A673 (cell line): ENCODE results near the gene SLIT3. TPM values are rescaled to one million over a fixed set of nuclear protein-coding genes. Genes with fewer than 3 reads are reported as not detected.

ENCODE experiments used
- BruUV-seq: library from RNA; stranded (reverse); fragments of 400-500 nt; replicated peaks from 2 replicates; lab custom pipeline; 2021; lab: Mats Ljungman, UMichigan
- CTCF ChIA-PET: fragments of 300-600 bp; sonication (Branson Sonifier 250); formaldehyde crosslinking; loops from one replicate; lab custom pipeline; 2022; ENCODE audit warnings: antibody characterized with exemption; lab: Charles Lee
- POLR2A ChIA-PET: fragments of 300-600 bp; sonication (Branson Sonifier 250); formaldehyde crosslinking; loops from one replicate; lab custom pipeline; 2022; ENCODE audit warnings: antibody characterized with exemption; ENCODE audit not compliant: low non-redundant PET; lab: Charles Lee
- DNase-seq: peaks from one replicate; pipeline ENCODE4 v3.0.0-alpha.2; 2015; ENCODE audit warnings: low spot score
- H3K27ac ChIP-seq: fragments of 200-600 bp; sonication (generic); 2 replicates; pipeline ENCODE4 v1.5.1; 2016; ENCODE audit warnings: mixed run types, low read depth, mild to moderate bottlenecking, mixed read lengths, antibody characterized with exemption, low read length; ENCODE audit not compliant: poor library complexity, severe bottlenecking
- H3K27me3 ChIP-seq: fragments of 200-600 bp; sonication (generic); replicated peaks from 2 replicates; pipeline ENCODE4 v1.6.1; 2017; ENCODE audit warnings: mixed run types, low read depth, mild to moderate bottlenecking, mixed read lengths, antibody characterized with exemption, low read length; ENCODE audit not compliant: insufficient read depth, poor library complexity
- H3K36me3 ChIP-seq: fragments of 200-600 bp; sonication (generic); 2 replicates; pipeline ENCODE4 v1.6.1; 2016; ENCODE audit warnings: mixed run types, mild to moderate bottlenecking, mixed read lengths, antibody characterized with exemption, low read length; ENCODE audit not compliant: insufficient read depth, poor library complexity, severe bottlenecking
- H3K4me1 ChIP-seq: fragments of 200-600 bp; sonication (generic); 2 replicates; pipeline ENCODE4 v1.6.1; 2017; ENCODE audit warnings: mixed run types, mild to moderate bottlenecking, mixed read lengths, antibody characterized with exemption, low read length; ENCODE audit not compliant: insufficient read depth, poor library complexity, severe bottlenecking
- H3K4me3 ChIP-seq: fragments of 200-600 bp; sonication (generic); 2 replicates; pipeline ENCODE4 v1.5.1; 2016; ENCODE audit warnings: low read depth, mixed run types, mild to moderate bottlenecking, mixed read lengths, low read length; ENCODE audit not compliant: poor library complexity, severe bottlenecking
- H3K9me3 ChIP-seq: fragments of 200-600 bp; sonication (generic); 2 replicates; pipeline ENCODE4 v1.6.1; 2016; ENCODE audit warnings: mixed run types, low read depth, mild to moderate bottlenecking, mixed read lengths, antibody characterized with exemption, low read length; ENCODE audit not compliant: poor library complexity, severe bottlenecking
- EZH2 ChIP-seq: fragments of 200-600 bp; sonication (generic); IDR thresholded peaks from 2 replicates; pipeline ENCODE4 v1.6.1; 2017; ENCODE audit warnings: borderline replicate concordance, low read depth, mild to moderate bottlenecking, mixed read lengths, antibody characterized with exemption, low read length; ENCODE audit not compliant: poor library complexity, severe bottlenecking
- intact Hi-C: fragments of 100-400 bp; cut with micrococcal nuclease; formaldehyde crosslinking; loops from one replicate; pipeline ENCODE4 v1.10.0; 2022; ENCODE audit not compliant: unreplicated experiment
- total RNA-seq: library from RNA; stranded (reverse); gene quantifications from 2 replicates; pipeline ENCODE4 v1.2.3, GENCODE V29; 2021
- TF ChIP-seq, protein P1 (sequence below): fragments of 300-800, 200-600 bp; sonication (generic); conservative IDR thresholded peaks from 2 replicates; pipeline ENCODE4 v1.5.1; 2017; ENCODE audit warnings: low read depth, mild to moderate bottlenecking, antibody characterized with exemption, low read length, moderate library complexity, mixed read lengths

Gene SLIT3
- total RNA-seq, 1 experiment from 2014 or later, result not detected

DNA sequence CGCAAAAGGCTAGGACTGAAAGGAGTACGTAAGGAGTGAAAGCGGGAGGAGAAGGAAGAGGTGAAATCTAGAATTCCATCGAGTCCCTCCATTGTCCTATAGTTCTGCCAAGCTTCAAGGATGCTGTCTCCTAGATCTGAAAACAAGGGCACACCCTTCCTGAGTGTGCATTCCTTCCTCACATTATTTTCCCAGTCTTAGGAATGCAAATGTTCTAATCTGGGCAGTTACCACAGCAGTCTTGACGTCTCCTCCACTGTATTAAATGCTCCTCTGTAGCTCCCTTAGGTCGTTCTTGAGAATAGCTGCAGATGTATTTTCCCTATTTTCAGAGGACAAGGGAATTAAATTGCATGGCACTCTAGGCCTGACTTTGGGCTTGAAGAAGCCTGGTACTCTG is 127.6 kb downstream of the SLIT3 start:
- Histone ChIP-seq H3K36me3 (no peaks in the 10 kb centered on the region), H3K9me3 (no peaks in the 10 kb centered on the region), H3K4me1 (no peaks in the 10 kb centered on the region), H3K27ac (no peak overlapping the region), H3K4me3 (no peak overlapping the region), H3K27me3 (no peaks in the 10 kb centered on the region)
- no peak for TF ChIP-seq EZH2
- TF ChIP-seq, protein P1, sequence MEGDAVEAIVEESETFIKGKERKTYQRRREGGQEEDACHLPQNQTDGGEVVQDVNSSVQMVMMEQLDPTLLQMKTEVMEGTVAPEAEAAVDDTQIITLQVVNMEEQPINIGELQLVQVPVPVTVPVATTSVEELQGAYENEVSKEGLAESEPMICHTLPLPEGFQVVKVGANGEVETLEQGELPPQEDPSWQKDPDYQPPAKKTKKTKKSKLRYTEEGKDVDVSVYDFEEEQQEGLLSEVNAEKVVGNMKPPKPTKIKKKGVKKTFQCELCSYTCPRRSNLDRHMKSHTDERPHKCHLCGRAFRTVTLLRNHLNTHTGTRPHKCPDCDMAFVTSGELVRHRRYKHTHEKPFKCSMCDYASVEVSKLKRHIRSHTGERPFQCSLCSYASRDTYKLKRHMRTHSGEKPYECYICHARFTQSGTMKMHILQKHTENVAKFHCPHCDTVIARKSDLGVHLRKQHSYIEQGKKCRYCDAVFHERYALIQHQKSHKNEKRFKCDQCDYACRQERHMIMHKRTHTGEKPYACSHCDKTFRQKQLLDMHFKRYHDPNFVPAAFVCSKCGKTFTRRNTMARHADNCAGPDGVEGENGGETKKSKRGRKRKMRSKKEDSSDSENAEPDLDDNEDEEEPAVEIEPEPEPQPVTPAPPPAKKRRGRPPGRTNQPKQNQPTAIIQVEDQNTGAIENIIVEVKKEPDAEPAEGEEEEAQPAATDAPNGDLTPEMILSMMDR, result no peak
- CTCF ChIA-PET, result no interaction called here
- intact Hi-C loops, result no loop called here
- no TSS peak for BruUV-seq
- no peak for DNase-seq
- POLR2A ChIA-PET, result no interaction called here

DNA sequence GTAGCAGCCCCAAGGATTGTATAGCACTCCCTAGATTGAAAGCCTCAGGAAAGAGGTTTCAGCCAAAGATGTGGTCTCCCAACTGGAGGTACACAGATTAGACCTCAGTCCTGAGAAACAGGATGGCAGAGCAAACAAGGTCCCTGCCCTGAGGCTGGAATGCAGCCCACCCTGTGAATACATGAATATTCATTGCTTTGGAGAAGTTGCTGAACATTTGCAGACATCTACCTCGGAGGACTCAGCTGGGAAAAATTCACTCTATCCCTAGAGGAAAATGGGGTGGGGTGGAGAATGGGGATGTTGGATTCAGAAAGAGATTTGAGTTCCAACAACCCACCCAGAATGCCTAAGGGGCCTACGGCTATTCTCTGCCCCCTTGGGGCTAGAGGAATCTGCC is 129.4 kb downstream of the SLIT3 start:
- DNase-seq, result no peak
- H3K4me3 ChIP-seq, result no peak overlapping the region
- no peaks in the 10 kb centered on the region for H3K36me3 ChIP-seq
- H3K27ac ChIP-seq, result no peak overlapping the region
- ChIA-PET CTCF (no interaction called here), POLR2A (no interaction called here)
- intact Hi-C loops, result no loop called here
- BruUV-seq, result no TSS peak
- no peaks in the 10 kb centered on the region for H3K4me1 ChIP-seq
- no peak for TF ChIP-seq EZH2
- TF ChIP-seq, protein P1, result no peak
- H3K9me3 ChIP-seq, result no peaks in the 10 kb centered on the region
- no peaks in the 10 kb centered on the region for H3K27me3 ChIP-seq

DNA sequence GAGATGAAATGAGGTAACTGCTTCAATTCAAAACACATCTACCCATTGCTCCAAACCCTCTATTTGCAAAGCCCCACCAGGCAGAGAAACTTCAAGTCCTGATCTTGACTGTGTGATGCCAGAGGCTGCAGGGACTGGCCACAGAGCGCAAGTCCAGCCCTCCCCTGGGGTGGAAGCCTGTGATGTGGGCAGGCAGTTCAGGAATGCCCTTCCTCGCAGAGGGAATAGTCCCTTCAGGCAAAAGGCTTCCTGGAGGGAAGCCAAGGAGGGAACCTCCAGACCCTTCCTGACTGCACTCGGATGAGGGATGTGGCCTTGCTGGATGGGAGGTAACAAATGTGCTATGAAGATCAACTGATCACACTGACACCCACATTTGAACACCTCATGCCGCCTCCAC is 131.2 kb downstream of the SLIT3 start:
- Histone ChIP-seq H3K9me3 (no peaks in the 10 kb centered on the region), H3K27ac (no peak overlapping the region), H3K4me3 (no peak overlapping the region), H3K36me3 (no peaks in the 10 kb centered on the region), H3K27me3 (no peaks in the 10 kb centered on the region), H3K4me1 (no peaks in the 10 kb centered on the region)
- TF ChIP-seq, protein P1, result no peak
- no peak for TF ChIP-seq EZH2
- ChIA-PET CTCF (no interaction called here), POLR2A (no interaction called here)
- intact Hi-C loops, result no loop called here
- no TSS peak for BruUV-seq
- no peak for DNase-seq
